RWPE1 (cell line): ENCODE measurements around the gene KIAA1217.

Experiments
- CTCF ChIA-PET: fragments of 350-600 bp; sonication (Branson Sonifier 250); formaldehyde crosslinking; extraction: SDS; loops from one replicate; lab custom pipeline; 2021; lab: Yijun Ruan, JAX
- POLR2A ChIA-PET: fragments of 400-600 bp; formaldehyde crosslinking; extraction: SDS; loops from one replicate; lab custom pipeline; 2020; ENCODE audit warnings: antibody characterized with exemption; ENCODE audit not compliant: low non-redundant PET; lab: Yijun Ruan, JAX
- DNase-seq: peaks from one replicate; pipeline ENCODE4 v3.0.0; 2012; ENCODE audit warnings: low spot score
- H3K27ac ChIP-seq: fragments of 450-650 bp; 2 replicates; pipeline ENCODE4 v1.5.1; 2017
- CTCF ChIP-seq: fragments of 450-650 bp; conservative IDR thresholded peaks from 2 replicates; pipeline ENCODE4 v1.5.1; 2017; ENCODE audit warnings: low read depth, mild to moderate bottlenecking

KIAA1217 gene

GRCh38 chr10:24467605-24468004 is 258.7 kb downstream of the KIAA1217 start:
- ChIA-PET POLR2A (no interaction called here), CTCF (no interaction called here)
- no peak overlapping the region for H3K27ac ChIP-seq
- DNase-seq = no peak
- TF ChIP-seq CTCF = no peak

- no peak for DNase-seq
- CTCF ChIA-PET = interaction anchor here (1.0 kb wide), 1 partner anchor 15 kb away, joined by 3 read pairs; no protein-coding TSS in a partner anchor
- POLR2A ChIA-PET = no interaction called here
- no peak for TF ChIP-seq CTCF
- H3K27ac ChIP-seq = peak overlapping the region; percentile 47; the same call in 1 of the 2 replicates
These were observed 259.4 kb downstream of the KIAA1217 start for GRCh38 chr10:24468281-24468751.

GRCh38 chr10:24469993-24470392 is 261.1 kb downstream of the KIAA1217 start:
- CTCF ChIA-PET = no interaction called here
- POLR2A ChIA-PET = no interaction called here
- TF ChIP-seq CTCF = no peak
- no peak overlapping the region for H3K27ac ChIP-seq
- DNase-seq = no peak

- TF ChIP-seq CTCF = no peak
- POLR2A ChIA-PET = no interaction called here
- no peak for DNase-seq
- no peak overlapping the region for H3K27ac ChIP-seq
- CTCF ChIA-PET = interaction anchor here (0.6 kb wide), 1 partner anchor 55 kb away, joined by 3 read pairs; no protein-coding TSS in a partner anchor
These were observed 266.7 kb downstream of the KIAA1217 start for GRCh38 chr10:24475598-24475997.

- ChIA-PET POLR2A (no interaction called here), CTCF (no interaction called here)
- H3K27ac ChIP-seq = no peak overlapping the region
- DNase-seq = no peak
- no peak for TF ChIP-seq CTCF
These were observed 268.2 kb downstream of the KIAA1217 start for GRCh38 chr10:24476913-24477701.

GRCh38 chr10:24477915-24478314 is 269.0 kb downstream of the KIAA1217 start:
- DNase-seq = no peak
- no peak overlapping the region for H3K27ac ChIP-seq
- POLR2A ChIA-PET = no interaction called here
- no peak for TF ChIP-seq CTCF
- CTCF ChIA-PET = no interaction called here
